IMR-90 (cell line): ENCODE results near the gene GSTO1. TPM values are rescaled to one million over a fixed set of nuclear protein-coding genes. Genes with fewer than 3 reads are reported as not detected.

Source experiments
- ATAC-seq: fragments of 200-7000 bp; cut with Tn5 transposase; 2 replicates; pipeline ENCODE4 v1.9.1; 2020; ENCODE audit warnings: low read depth, mild to moderate bottlenecking, moderate library complexity
- BruUV-seq: library from RNA; stranded (reverse); fragments of 400-500 nt; replicated peaks from 2 replicates; lab custom pipeline; 2021; lab: Mats Ljungman, UMichigan
- CTCF ChIA-PET: fragments of 300-600 bp; formaldehyde crosslinking; extraction: SDS; loops from one replicate; lab custom pipeline; 2021; ENCODE audit warnings: antibody characterized with exemption; lab: Yijun Ruan, JAX
- POLR2A ChIA-PET: fragments of 300-600 bp; sonication (Branson Sonifier 250); formaldehyde crosslinking; loops from one replicate; lab custom pipeline; 2022; ENCODE audit warnings: antibody characterized with exemption; ENCODE audit not compliant: unreplicated experiment; lab: Charles Lee
- DNase-seq: peaks from one replicate; pipeline ENCODE4 v3.0.0; 2013
- H2AFZ ChIP-seq: replicated peaks from 2 replicates; pipeline ENCODE3; 2013; ENCODE audit warnings: low read length, mild to moderate bottlenecking; ENCODE audit not compliant: poor library complexity
- H2AK5ac ChIP-seq: 2 replicates; pipeline ENCODE4 v1.6.1; 2013; ENCODE audit warnings: low read depth, low read length, inconsistent platforms
- H2AK9ac ChIP-seq: replicated peaks from 2 replicates; pipeline ENCODE3; 2013; ENCODE audit warnings: mild to moderate bottlenecking, low read depth, low read length, moderate library complexity; ENCODE audit not compliant: poor library complexity
- H2BK120ac ChIP-seq: 2 replicates; pipeline ENCODE4 v1.6.1; 2013; ENCODE audit warnings: low read depth, low read length, inconsistent platforms
- H2BK15ac ChIP-seq: 3 replicates; pipeline ENCODE4 v1.6.1; 2013; ENCODE audit warnings: low read depth, low read length, inconsistent platforms
- H2BK20ac ChIP-seq: 2 replicates; pipeline ENCODE4 v1.6.1; 2013; ENCODE audit warnings: low read depth, mild to moderate bottlenecking, inconsistent platforms, low read length, moderate library complexity
- H2BK5ac ChIP-seq: 2 replicates; pipeline ENCODE4 v1.6.1; 2013; ENCODE audit warnings: mild to moderate bottlenecking, low read depth, low read length, inconsistent platforms; ENCODE audit not compliant: poor library complexity, severe bottlenecking
- H3K14ac ChIP-seq: replicated peaks from 2 replicates; pipeline ENCODE4 v1.6.1; 2013; ENCODE audit warnings: low read depth, low read length, inconsistent platforms
- H3K18ac ChIP-seq: 2 replicates; pipeline ENCODE4 v1.6.1; 2013; ENCODE audit warnings: low read depth, low read length, control low read depth
- H3K23ac ChIP-seq: 2 replicates; pipeline ENCODE4 v1.6.1; 2013; ENCODE audit warnings: low read depth, low read length, inconsistent platforms
- H3K27ac ChIP-seq: 2 replicates; pipeline ENCODE4 v1.5.1; 2013; ENCODE audit warnings: mild to moderate bottlenecking, control low read depth, low read length; ENCODE audit not compliant: insufficient read depth
- H3K27me3 ChIP-seq: 2 replicates; pipeline ENCODE4 v1.6.1; 2013; ENCODE audit warnings: low read length; ENCODE audit not compliant: control insufficient read depth, insufficient read depth
- H3K36me3 ChIP-seq: 2 replicates; pipeline ENCODE4 v1.6.1; 2013; ENCODE audit warnings: low read length, mixed read lengths; ENCODE audit not compliant: control insufficient read depth, insufficient read depth
- H3K4ac ChIP-seq: 2 replicates; pipeline ENCODE4 v1.6.1; 2013; ENCODE audit warnings: low read depth, low read length, inconsistent platforms
- H3K4me1 ChIP-seq: 2 replicates; pipeline ENCODE4 v1.6.1; 2013; ENCODE audit warnings: low read length, mixed read lengths; ENCODE audit not compliant: control insufficient read depth, insufficient read depth
- H3K4me2 ChIP-seq: 2 replicates; pipeline ENCODE4 v1.6.1; 2013; ENCODE audit warnings: low read depth, mild to moderate bottlenecking, control low read depth, low read length, moderate library complexity
- H3K4me3 ChIP-seq: 2 replicates; pipeline ENCODE4 v1.5.1; 2013; ENCODE audit warnings: low read depth, mild to moderate bottlenecking, control low read depth, low read length, moderate library complexity; ENCODE audit not compliant: insufficient read depth
- H3K56ac ChIP-seq: 2 replicates; pipeline ENCODE4 v1.6.1; 2013; ENCODE audit warnings: low read length, inconsistent platforms; ENCODE audit not compliant: insufficient read depth; ENCODE audit errors: extremely low read depth
- H3K79me1 ChIP-seq, 2 experiments: 2 replicates each; pipeline ENCODE4 v1.6.1; 2013; ENCODE audit warnings: low read length in 2 of 2, inconsistent platforms in 1 of 2, low read depth in 1 of 2
- H3K9ac ChIP-seq: 2 replicates; pipeline ENCODE4 v1.6.1; 2013; ENCODE audit warnings: low read depth, low read length, control low read depth
- H3K9me1 ChIP-seq: 2 replicates; pipeline ENCODE4 v1.6.1; 2013; ENCODE audit warnings: low read length, inconsistent platforms; ENCODE audit not compliant: insufficient read depth
- H3K9me3 ChIP-seq: 2 replicates; pipeline ENCODE4 v1.6.1; 2013; ENCODE audit warnings: low read length; ENCODE audit not compliant: control insufficient read depth, insufficient read depth
- H4K20me1 ChIP-seq: 2 replicates; pipeline ENCODE4 v1.6.1; 2013; ENCODE audit warnings: low read length, inconsistent platforms; ENCODE audit not compliant: insufficient read depth
- H4K5ac ChIP-seq: 2 replicates; pipeline ENCODE4 v1.6.1; 2013; ENCODE audit warnings: mild to moderate bottlenecking, low read depth, low read length, control low read depth
- H4K8ac ChIP-seq, 2 experiments: 2 replicates each; pipeline ENCODE4 v1.6.1; 2013; ENCODE audit warnings: low read depth in 2 of 2, low read length in 2 of 2, control low read depth in 1 of 2, inconsistent platforms in 1 of 2
- H4K91ac ChIP-seq: 2 replicates; pipeline ENCODE4 v1.6.1; 2013; ENCODE audit warnings: low read depth, low read length, inconsistent platforms; ENCODE audit not compliant: insufficient read depth
- BHLHE40 ChIP-seq: fragments of 150-350 bp; IDR thresholded peaks from 2 replicates; pipeline ENCODE4 v1.6.1; 2016; ENCODE audit warnings: mild to moderate bottlenecking, low read depth, low read length
- CEBPB ChIP-seq: IDR thresholded peaks from 2 replicates; pipeline ENCODE4 v1.6.1; 2012; ENCODE audit warnings: low read depth, low read length, improper control_type of control experiment
- CHD1 ChIP-seq: IDR thresholded peaks from 2 replicates; pipeline ENCODE4 v1.6.1; 2012; ENCODE audit warnings: low read depth, low read length, improper control_type of control experiment
- ELK1 ChIP-seq: fragments of 150-350 bp; IDR thresholded peaks from 2 replicates; pipeline ENCODE4 v1.6.1; 2016; ENCODE audit warnings: low read depth, mild to moderate bottlenecking, low read length, moderate library complexity, borderline replicate concordance
- FOS ChIP-seq: fragments of 150-350 bp; IDR thresholded peaks from 2 replicates; pipeline ENCODE4 v1.6.1; 2016; ENCODE audit warnings: low read depth, low read length
- MAFK ChIP-seq: IDR thresholded peaks from 2 replicates; pipeline ENCODE4 v1.6.1; 2012; ENCODE audit warnings: low read depth, low read length, improper control_type of control experiment
- MAZ ChIP-seq: IDR thresholded peaks from 2 replicates; pipeline ENCODE4 v1.6.1; 2012; ENCODE audit warnings: low read depth, mild to moderate bottlenecking, low read length, improper control_type of control experiment, moderate library complexity, borderline replicate concordance
- MXI1 ChIP-seq: IDR thresholded peaks from 2 replicates; pipeline ENCODE4 v1.6.1; 2012; ENCODE audit warnings: low read depth, mild to moderate bottlenecking, low read length, moderate library complexity, borderline replicate concordance
- NFE2L2 ChIP-seq: fragments of 150-350 bp; IDR thresholded peaks from 2 replicates; pipeline ENCODE4 v1.6.1; 2016; ENCODE audit warnings: low read depth, mild to moderate bottlenecking, low read length
- POLR2A ChIP-seq: IDR thresholded peaks from 2 replicates; pipeline ENCODE4 v1.6.1; 2012; ENCODE audit warnings: mild to moderate bottlenecking, low read depth, low read length
- RAD21 ChIP-seq: IDR thresholded peaks from 2 replicates; pipeline ENCODE4 v1.6.1; 2012; ENCODE audit warnings: low read length, improper control_type of control experiment
- RCOR1 ChIP-seq: IDR thresholded peaks from 2 replicates; pipeline ENCODE4 v1.6.1; 2012; ENCODE audit warnings: mild to moderate bottlenecking, low read length, improper control_type of control experiment; ENCODE audit not compliant: insufficient replicate concordance
- RFX5 ChIP-seq: IDR thresholded peaks from 2 replicates; pipeline ENCODE4 v1.8.0; 2012; ENCODE audit warnings: low read depth, mild to moderate bottlenecking, low read length, moderate library complexity
- SMC3 ChIP-seq: fragments of 150-350 bp; IDR thresholded peaks from 2 replicates; pipeline ENCODE4 v1.6.1; 2016; ENCODE audit warnings: low read depth, mild to moderate bottlenecking, antibody characterized with exemption, low read length, moderate library complexity
- WGBS, 2 experiments: methylation state at CpG; one replicate each; pipeline versions ENCODE4 v1.1.5 to v1.1.7; 2013; ENCODE audit warnings: missing lambda C conversion rate in 2 of 2; ENCODE audit not compliant: insufficient read length in 1 of 2; ENCODE audit errors: extremely low coverage in 2 of 2; 5-methylcytosine and 5-hydroxymethylcytosine counted together
- dilution Hi-C: fragments of 300-500 bp; cut with HindIII; formaldehyde crosslinking; loops from one replicate; pipeline ENCODE4 v1.14.3; 2018; ENCODE audit warnings: low sequenced_read_pairs; ENCODE audit not compliant: unreplicated experiment
- in situ Hi-C: fragments of 300-500 bp; cut with MboI; formaldehyde crosslinking; loops from 3 replicates; pipeline ENCODE4 v1.14.3; 2019; ENCODE audit warnings: low sequenced_read_pairs, inconsistent platforms, mixed read lengths
- intact Hi-C: fragments of 100-400 bp; cut with micrococcal nuclease; formaldehyde crosslinking; loops from 2 replicates; pipeline ENCODE4 v1.10.0; 2022
- polyA plus RNA-seq, 3 experiments: library from polyadenylated mRNA; depleted of rRNA; stranded (reverse); fragments of >200 nt; gene quantifications; 2 replicates each; pipeline ENCODE4 v1.2.3, GENCODE V29; 2012; ENCODE audit warnings: low replicate concordance in 1 of 3
- total RNA-seq: library from RNA; depleted of rRNA; stranded (reverse); fragments of >200 nt; gene quantifications from 2 replicates; pipeline ENCODE4 v1.2.3, GENCODE V29; 2012
- TF ChIP-seq, protein P1 (sequence below): conservative IDR thresholded peaks from 2 replicates; pipeline ENCODE4 v1.5.1; 2012; ENCODE audit warnings: mild to moderate bottlenecking, low read depth, low read length, improper control_type of control experiment
- TF ChIP-seq, protein P2 (sequence below): fragments of 150-350 bp; IDR thresholded peaks from 2 replicates; pipeline ENCODE4 v1.6.1; 2017; ENCODE audit warnings: mild to moderate bottlenecking, antibody characterized with exemption, low read length, low read depth

The GSTO1 gene
- total and polyA plus RNA-seq, 2 of the 4 experiments (the other 2 are of a cell fraction): 186 to 258 TPM

DNA sequence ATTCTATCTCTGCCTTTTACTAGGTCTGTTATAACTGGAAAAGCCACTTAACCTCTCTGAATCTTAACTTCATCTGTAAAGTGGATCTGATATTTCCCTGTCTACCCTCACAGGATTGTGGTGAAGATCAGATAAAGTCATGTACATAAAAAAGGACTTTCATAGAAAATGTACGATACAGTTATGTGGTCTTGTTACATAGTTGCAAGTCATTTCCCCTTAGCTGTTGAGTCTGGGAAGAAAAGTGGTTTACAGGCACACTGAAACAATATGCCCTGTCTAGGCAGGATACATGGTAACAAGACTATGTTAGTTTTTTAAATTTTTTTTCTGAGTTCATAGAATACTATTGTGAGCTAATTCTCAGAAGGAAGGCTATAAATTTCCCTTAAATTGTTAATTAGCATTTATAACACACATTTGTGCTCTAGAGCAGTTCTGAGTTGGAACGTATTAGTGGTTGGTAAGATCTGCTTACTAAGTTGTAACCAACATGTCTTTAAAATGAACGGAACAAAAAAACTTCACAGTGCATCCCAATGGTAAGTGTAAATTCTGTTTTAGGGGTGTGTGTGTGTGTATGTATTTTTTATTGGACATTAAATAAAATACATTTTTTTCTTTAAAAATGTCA lies 7.1 kb upstream of the GSTO1 start:
- 80% methylated on average over 1 of the region's 3 CpGs; no CpG with 5 or more reads in 1 of the 2 experiments for WGBS, 2 experiments
- Histone ChIP-seq H2BK5ac (no peak overlapping the region), H3K56ac (no peak overlapping the region)

More for the DNA sequence above, 7.1 kb upstream of the GSTO1 start:
- H2AFZ ChIP-seq: no peak overlapping the region
- H3K9me1 ChIP-seq: no peaks in the 10 kb centered on the region
- H4K5ac ChIP-seq: no peak overlapping the region
- BruUV-seq: no TSS peak
- H2AK5ac ChIP-seq: no peak overlapping the region
- no peak overlapping the region for H3K23ac ChIP-seq
- in situ Hi-C loops (no loop called here), dilution Hi-C loops (no loop called here), intact Hi-C loops (no loop called here)
- no peak overlapping the region for H3K14ac ChIP-seq
- no peaks in the 10 kb centered on the region for H3K4me1 ChIP-seq
- no peak overlapping the region for H3K18ac ChIP-seq
- no peak overlapping the region for H3K27ac ChIP-seq
- H2BK20ac ChIP-seq: no peak overlapping the region
- H3K4ac ChIP-seq: no peak overlapping the region
- no peak overlapping the region for H2AK9ac ChIP-seq
- DNase-seq: no peak
- TF ChIP-seq SMC3 (no peak), NFE2L2 (no peak), CEBPB (no peak), RCOR1 (no peak), CHD1 (no peak), POLR2A (no peak), FOS (no peak), ELK1 (no peak), BHLHE40 (no peak), RFX5 (no peak), MAFK (no peak), MXI1 (no peak), MAZ (no peak), RAD21 (no peak)
- TF ChIP-seq, protein P1, sequence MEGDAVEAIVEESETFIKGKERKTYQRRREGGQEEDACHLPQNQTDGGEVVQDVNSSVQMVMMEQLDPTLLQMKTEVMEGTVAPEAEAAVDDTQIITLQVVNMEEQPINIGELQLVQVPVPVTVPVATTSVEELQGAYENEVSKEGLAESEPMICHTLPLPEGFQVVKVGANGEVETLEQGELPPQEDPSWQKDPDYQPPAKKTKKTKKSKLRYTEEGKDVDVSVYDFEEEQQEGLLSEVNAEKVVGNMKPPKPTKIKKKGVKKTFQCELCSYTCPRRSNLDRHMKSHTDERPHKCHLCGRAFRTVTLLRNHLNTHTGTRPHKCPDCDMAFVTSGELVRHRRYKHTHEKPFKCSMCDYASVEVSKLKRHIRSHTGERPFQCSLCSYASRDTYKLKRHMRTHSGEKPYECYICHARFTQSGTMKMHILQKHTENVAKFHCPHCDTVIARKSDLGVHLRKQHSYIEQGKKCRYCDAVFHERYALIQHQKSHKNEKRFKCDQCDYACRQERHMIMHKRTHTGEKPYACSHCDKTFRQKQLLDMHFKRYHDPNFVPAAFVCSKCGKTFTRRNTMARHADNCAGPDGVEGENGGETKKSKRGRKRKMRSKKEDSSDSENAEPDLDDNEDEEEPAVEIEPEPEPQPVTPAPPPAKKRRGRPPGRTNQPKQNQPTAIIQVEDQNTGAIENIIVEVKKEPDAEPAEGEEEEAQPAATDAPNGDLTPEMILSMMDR: no peak
- TF ChIP-seq, protein P2, sequence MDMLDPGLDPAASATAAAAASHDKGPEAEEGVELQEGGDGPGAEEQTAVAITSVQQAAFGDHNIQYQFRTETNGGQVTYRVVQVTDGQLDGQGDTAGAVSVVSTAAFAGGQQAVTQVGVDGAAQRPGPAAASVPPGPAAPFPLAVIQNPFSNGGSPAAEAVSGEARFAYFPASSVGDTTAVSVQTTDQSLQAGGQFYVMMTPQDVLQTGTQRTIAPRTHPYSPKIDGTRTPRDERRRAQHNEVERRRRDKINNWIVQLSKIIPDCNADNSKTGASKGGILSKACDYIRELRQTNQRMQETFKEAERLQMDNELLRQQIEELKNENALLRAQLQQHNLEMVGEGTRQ: no peak
- no peaks in the 10 kb centered on the region for H4K20me1 ChIP-seq
- no peaks in the 10 kb centered on the region for H3K79me1 ChIP-seq
- ChIA-PET CTCF (no interaction called here), POLR2A (no interaction called here)
- H4K8ac ChIP-seq: no peak overlapping the region
- no peak overlapping the region for H2BK120ac ChIP-seq
- ATAC-seq: no peak
- H2BK15ac ChIP-seq: no peak overlapping the region
- no peaks in the 10 kb centered on the region; the same call in 1 of the 2 replicates for H3K9me3 ChIP-seq
- H3K9ac ChIP-seq: no peak overlapping the region
- H3K4me2 ChIP-seq: no peak overlapping the region
- H3K4me3 ChIP-seq: no peak overlapping the region
- H3K36me3 ChIP-seq: no peaks in the 10 kb centered on the region
- no peak overlapping the region for H4K91ac ChIP-seq
- H3K27me3 ChIP-seq: no peaks in the 10 kb centered on the region
